ENCODE measurements around the gene ARID3B.
"Not testable (repeated sequence)": the region's sequence is repeated elsewhere in the genome, so short reads cannot be mapped to it uniquely, and the experiment has no call there.

ARID3B gene

DNA sequence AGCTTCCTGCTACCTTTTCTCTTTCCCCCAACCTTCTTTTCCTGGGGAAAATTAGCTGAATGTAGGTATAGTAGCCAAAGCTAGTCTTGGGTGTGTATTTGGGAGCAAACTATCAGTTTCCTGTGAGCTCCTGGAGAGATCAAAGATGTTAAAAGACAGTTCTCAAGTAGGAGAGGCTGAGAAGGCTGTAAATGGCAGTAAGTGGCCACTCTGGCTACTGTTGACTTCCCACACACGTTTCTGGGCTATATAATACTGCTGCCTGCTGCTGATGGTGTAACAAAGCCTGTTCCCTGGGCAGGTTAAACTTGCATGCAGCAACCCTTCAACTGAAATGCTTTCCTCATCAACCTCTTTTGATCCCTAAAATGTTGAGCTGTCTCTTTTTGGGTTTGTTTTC lies 27.6 kb downstream of the ARID3B start:
- DNase-seq (ENCODE audit: low read depth, low spot score) = no peak

DNA sequence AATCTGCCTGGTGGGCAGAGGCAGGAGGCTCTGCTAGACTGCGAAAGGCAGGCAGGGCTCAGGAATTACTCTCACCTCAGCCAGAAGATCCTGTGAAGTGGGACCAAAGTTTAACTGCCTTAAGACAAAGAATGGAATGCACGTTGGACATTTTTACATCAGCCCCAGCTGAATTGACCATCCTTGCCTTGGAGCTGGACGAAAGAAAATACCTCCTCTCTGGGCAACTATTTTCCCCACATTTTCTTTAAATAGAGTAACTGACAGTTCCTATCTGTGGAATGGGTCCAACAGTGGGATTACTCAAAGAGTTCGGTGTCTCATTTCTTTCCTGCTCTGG lies 28.7 kb downstream of the ARID3B start:
- DNase-seq (ENCODE audit: low read depth, low spot score) = no peak

GRCh38 chr15:74571191-74571590 lies 30.2 kb downstream of the ARID3B start:
- no peak for DNase-seq (ENCODE audit: low read depth, low spot score)

DNA sequence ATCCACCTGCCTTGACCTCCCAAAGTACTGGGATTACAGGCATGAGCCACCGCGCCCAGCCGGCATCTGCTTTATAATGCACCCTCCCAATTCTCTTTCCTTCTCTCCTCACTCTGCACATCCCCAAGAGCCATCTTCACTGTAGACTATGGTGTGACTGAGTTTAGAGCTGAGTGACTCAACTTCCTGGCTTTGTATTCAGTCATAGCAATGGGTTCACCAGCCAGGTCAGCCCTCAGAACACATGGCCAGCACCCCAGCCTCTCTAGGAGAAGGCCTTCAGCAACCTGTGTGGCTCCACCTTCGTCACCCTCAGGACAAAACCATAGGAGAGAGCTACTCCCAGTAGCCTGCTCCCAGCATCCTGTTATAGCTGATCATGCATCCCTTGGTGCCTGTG lies 33.0 kb downstream of the ARID3B start:
- no peak for DNase-seq (ENCODE audit: low read depth, low spot score)

GRCh38 chr15:74578496-74578994 lies 37.5 kb downstream of the ARID3B start:
- DNase-seq (ENCODE audit: low read depth, low spot score) = no peak

DNA sequence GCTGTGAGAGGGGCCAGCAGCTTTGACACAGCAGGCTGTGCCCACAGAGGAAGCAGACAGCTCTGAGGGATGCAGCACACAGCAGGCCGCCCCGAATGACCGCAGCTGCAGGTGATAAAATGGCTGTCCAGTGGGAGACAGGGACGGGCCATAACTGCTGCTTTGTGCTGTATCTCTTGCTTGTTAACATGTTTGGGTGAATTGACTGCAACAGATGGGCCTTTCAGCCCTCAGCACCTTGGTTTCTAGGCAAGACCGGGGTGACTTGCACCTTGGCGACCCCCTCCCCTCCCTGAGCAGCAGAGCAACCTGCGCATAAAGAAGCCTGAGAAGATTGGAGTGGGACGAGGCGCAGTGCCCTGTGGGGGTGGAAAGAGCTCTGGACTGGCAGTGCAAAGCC lies 38.0 kb downstream of the ARID3B start:
- DNase-seq (ENCODE audit: low read depth, low spot score) = no peak

GRCh38 chr15:74580538-74581350 lies 39.7 kb downstream of the ARID3B start:
- DNase-seq (ENCODE audit: low read depth, low spot score) = no peak

DNA sequence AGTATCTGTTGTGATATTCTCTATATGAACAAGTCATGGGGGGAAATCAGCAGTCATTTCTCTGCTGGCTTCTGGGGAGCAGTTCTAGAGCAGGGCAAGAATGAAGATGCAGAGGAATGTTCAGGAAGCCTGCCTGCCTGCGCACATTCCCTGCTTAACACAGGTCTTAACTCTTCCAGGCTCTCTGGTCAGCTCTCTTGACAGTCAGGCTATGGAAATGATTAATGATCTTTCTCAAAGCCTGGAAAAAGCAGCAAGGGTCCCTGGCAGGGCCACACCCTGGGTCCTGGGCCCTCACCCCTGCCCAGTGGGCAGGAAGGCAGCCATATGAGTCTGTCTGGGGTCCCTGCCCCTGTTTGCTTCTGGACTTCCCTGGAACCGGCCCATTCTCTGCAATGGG lies 43.2 kb downstream of the ARID3B start:
- DNase-seq (ENCODE audit: low read depth, low spot score) = no peak

- DNase-seq (ENCODE audit: low read depth, low spot score) = no peak
Measured at GRCh38 chr15:74584779-74585178, 43.8 kb downstream of the ARID3B start.

- no peak for DNase-seq (ENCODE audit: low read depth, low spot score)
Measured at GRCh38 chr15:74585191-74585590, 44.2 kb downstream of the ARID3B start.

DNA sequence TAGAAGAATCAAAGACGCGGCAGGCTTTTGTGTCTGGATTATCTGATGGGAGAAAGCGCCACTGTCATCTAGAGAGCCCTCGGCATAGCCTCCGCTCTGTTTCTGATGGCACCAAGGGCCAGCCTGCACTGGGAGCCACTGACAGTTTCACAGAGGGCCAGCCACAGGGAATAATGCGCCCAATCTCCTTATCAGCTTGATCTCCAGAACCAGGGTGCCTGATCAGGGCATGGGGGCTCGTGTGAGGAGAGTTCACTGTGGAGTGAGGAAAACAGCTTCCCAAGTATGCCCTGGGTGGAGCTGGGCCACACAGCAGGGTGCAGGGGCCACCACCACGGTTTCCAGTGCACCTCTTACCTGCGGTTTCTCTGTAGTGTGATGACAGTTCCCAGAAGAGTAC lies 44.8 kb downstream of the ARID3B start:
- no peak for DNase-seq (ENCODE audit: low read depth, low spot score)

- DNase-seq (ENCODE audit: low read depth, low spot score) = no peak
Measured at GRCh38 chr15:74589826-74590225, 48.8 kb downstream of the ARID3B start.

DNA sequence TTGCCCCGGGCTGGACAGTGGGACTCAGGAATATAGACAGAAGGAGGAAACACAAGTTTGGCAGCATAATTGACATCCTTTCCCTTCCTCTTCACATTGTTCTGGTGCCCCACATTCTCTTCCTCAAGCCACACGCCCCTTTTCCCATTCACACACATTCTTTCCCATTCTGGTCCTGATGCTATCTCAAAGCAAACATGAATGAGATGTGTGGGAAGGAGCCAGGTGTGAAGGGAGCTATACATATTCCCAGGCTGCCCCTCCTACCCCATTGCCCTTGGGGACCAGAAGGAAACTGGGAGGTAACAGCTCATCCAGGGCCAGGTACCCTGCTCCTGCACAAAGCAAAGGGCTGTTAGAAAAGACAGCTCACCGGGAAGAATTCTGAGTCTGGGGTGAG lies 51.2 kb downstream of the ARID3B start:
- no peak for DNase-seq (ENCODE audit: low read depth, low spot score)

- DNase-seq (ENCODE audit: low read depth, low spot score) = no peak
Measured at GRCh38 chr15:74593122-74593521, 52.1 kb downstream of the ARID3B start.

- DNase-seq (ENCODE audit: low read depth, low spot score) = no peak
Measured at GRCh38 chr15:74594455-74594854, 53.4 kb downstream of the ARID3B start.

- DNase-seq (ENCODE audit: low read depth, low spot score) = no peak
Measured at GRCh38 chr15:74595271-74595670, 54.3 kb downstream of the ARID3B start.

GRCh38 chr15:74596736-74597135 lies 55.7 kb downstream of the ARID3B start:
- DNase-seq (ENCODE audit: low read depth, low spot score) = not testable (repeated sequence)

- not testable (repeated sequence) for DNase-seq (ENCODE audit: low read depth, low spot score)
Measured at GRCh38 chr15:74597146-74597705, 56.2 kb downstream of the ARID3B start.

DNA sequence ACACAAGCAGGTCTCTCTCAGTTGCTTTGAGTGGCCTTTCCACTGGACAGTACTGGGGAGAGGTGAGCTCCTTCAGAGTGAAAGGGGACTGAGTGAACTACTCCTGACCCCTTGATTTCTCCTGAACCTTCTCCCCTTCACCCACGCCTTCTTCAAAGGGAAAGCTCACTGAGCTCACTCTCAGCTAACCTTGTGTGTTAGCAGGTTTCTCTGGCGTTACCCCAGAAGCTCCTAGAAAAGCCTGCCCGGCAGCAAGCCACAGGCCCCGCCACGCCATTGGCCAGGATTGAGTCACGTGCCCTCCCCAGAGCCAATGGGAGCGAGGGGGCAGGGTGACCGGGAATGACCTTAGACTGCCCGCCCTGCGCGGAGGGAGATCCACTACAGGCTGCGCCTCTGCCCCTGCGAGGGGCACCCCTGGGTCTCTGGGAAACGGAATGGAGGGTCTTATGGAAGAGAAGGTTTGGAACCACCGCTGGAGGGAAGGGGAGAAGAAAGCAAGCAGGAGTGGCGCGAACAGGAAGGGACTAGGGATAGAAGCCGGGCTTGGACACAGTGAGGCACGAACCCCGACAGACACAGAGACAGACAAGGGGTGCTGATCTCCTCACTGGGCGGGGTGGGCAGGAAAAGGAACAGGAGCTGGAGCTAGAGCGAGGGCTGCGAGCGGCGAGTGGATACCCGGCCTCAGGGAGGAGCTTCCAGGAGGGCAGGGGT lies 57.3 kb downstream of the ARID3B start:
- peak; percentile 94 for DNase-seq (ENCODE audit: low read depth, low spot score)

DNA sequence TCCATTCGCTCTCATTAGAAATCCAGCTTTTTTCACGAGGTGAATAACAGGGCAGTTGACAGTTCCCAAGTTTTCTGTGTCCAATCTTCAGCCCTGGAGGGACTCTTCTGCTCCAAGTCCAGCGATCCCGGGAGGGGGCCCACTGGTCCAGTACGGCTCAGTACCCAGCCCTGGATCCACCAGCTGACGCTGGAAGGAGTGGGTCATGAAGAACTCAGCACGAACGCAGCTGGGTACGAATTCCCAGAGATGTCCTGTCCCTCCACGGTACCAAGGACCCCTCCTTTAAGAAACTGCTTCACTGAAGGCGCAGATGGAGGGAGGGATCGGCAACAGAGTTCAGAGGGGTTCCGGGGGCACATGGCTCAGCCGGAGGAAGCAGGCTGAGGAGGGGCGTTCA lies 58.1 kb downstream of the ARID3B start:
- DNase-seq (ENCODE audit: low read depth, low spot score) = no peak

GRCh38 chr15:74603026-74603788 lies 62.2 kb downstream of the ARID3B start:
- DNase-seq (ENCODE audit: low read depth, low spot score) = no peak

Data from astrocyte of the hippocampus (primary cell).